RWPE2 (cell line): ENCODE measurements around the gene MGST1.
"Not testable (repeated sequence)": the region's sequence is repeated elsewhere in the genome, so short reads cannot be mapped to it uniquely, and the experiment has no call there.

Source experiments
- ATAC-seq: fragments of 200-7000 bp; cut with Tn5 transposase; 3 replicates; pipeline ENCODE4 v1.9.1; 2021; ENCODE audit warnings: low read depth
- DNase-seq: peaks from one replicate; pipeline ENCODE4 v3.0.0-alpha.2; 2020; ENCODE audit warnings: low spot score
- H3K27ac ChIP-seq: fragments of 450-650 bp; 2 replicates; pipeline ENCODE4 v1.5.1; 2017; ENCODE audit warnings: mild to moderate bottlenecking; ENCODE audit not compliant: poor library complexity, severe bottlenecking
- H3K27me3 ChIP-seq: fragments of 250-450 bp; sonication (Bioruptor Pico); 2 replicates; pipeline ENCODE4 v1.5.1; 2021; ENCODE audit warnings: mild to moderate bottlenecking, moderate library complexity; ENCODE audit not compliant: insufficient read depth, poor library complexity, severe bottlenecking
- H3K36me3 ChIP-seq: fragments of 250-450 bp; sonication (Bioruptor Pico); 2 replicates; pipeline ENCODE4 v1.5.1; 2020; ENCODE audit warnings: low read depth, mild to moderate bottlenecking, moderate library complexity
- H3K4me1 ChIP-seq: fragments of 250-450 bp; sonication (Bioruptor Pico); 2 replicates; pipeline ENCODE4 v1.5.1; 2021; ENCODE audit warnings: mild to moderate bottlenecking, moderate library complexity; ENCODE audit not compliant: insufficient read depth, poor library complexity, severe bottlenecking
- H3K4me3 ChIP-seq: fragments of 250-450 bp; sonication (Bioruptor Pico); 2 replicates; pipeline ENCODE4 v1.5.1; 2021; ENCODE audit warnings: mild to moderate bottlenecking, moderate library complexity; ENCODE audit not compliant: severe bottlenecking
- H3K9me3 ChIP-seq: fragments of 250-450 bp; sonication (Bioruptor Pico); 2 replicates; pipeline ENCODE4 v1.5.1; 2021; ENCODE audit warnings: mild to moderate bottlenecking, moderate library complexity; ENCODE audit not compliant: severe bottlenecking
- CTCF ChIP-seq: fragments of 450-650 bp; IDR thresholded peaks from one replicate; pipeline ENCODE4 v1.5.1; 2017; ENCODE audit warnings: mild to moderate bottlenecking, moderate library complexity; ENCODE audit not compliant: poor library complexity, severe bottlenecking

Gene MGST1

GRCh38 chr12:16370096-16370495 lies 22.7 kb downstream of the MGST1 start:
- Histone ChIP-seq H3K9me3 (no peaks in the 10 kb centered on the region), H3K36me3 (no peaks in the 10 kb centered on the region), H3K4me3 (no peak overlapping the region), H3K27ac (no peak overlapping the region), H3K4me1 (no peaks in the 10 kb centered on the region), H3K27me3 (no peaks in the 10 kb centered on the region)
- DNase-seq, result no peak
- no peak for ATAC-seq
- no peak for TF ChIP-seq CTCF

- not testable (repeated sequence) for ATAC-seq, H3K9me3 ChIP-seq, H3K36me3 ChIP-seq, H3K4me1 ChIP-seq, DNase-seq, H3K27ac ChIP-seq, H3K4me3 ChIP-seq, H3K27me3 ChIP-seq
Observed at GRCh38 chr12:16382652-16383312, 35.3 kb downstream of the MGST1 start.

GRCh38 chr12:16384732-16385131 lies 37.3 kb downstream of the MGST1 start:
- H3K36me3 ChIP-seq, result no peaks in the 10 kb centered on the region
- no peaks in the 10 kb centered on the region for H3K27me3 ChIP-seq
- TF ChIP-seq CTCF, result no peak
- no peak for ATAC-seq
- no peak overlapping the region for H3K4me3 ChIP-seq
- H3K4me1 ChIP-seq, result no peaks in the 10 kb centered on the region
- no peak overlapping the region for H3K27ac ChIP-seq
- H3K9me3 ChIP-seq, result no peaks in the 10 kb centered on the region
- DNase-seq, result no peak

- no peaks in the 10 kb centered on the region for H3K27me3 ChIP-seq
- DNase-seq (no peak), ATAC-seq (no peak; the same call in 2 of the 3 replicates)
- no peak overlapping the region for H3K4me3 ChIP-seq
- H3K36me3 ChIP-seq, result no peaks in the 10 kb centered on the region
- no peaks in the 10 kb centered on the region for H3K4me1 ChIP-seq
- H3K27ac ChIP-seq, result no peak overlapping the region
- H3K9me3 ChIP-seq, result no peaks in the 10 kb centered on the region
- TF ChIP-seq CTCF, result no peak
Observed at GRCh38 chr12:16385782-16386646, 38.6 kb downstream of the MGST1 start.

GRCh38 chr12:16387919-16388318 lies 40.5 kb downstream of the MGST1 start:
- H3K27me3 ChIP-seq, result no peaks in the 10 kb centered on the region
- no peaks in the 10 kb centered on the region for H3K9me3 ChIP-seq
- no peak overlapping the region for H3K4me3 ChIP-seq
- no peak for TF ChIP-seq CTCF
- no peaks in the 10 kb centered on the region for H3K36me3 ChIP-seq
- H3K4me1 ChIP-seq, result no peaks in the 10 kb centered on the region
- H3K27ac ChIP-seq, result no peak overlapping the region
- ATAC-seq (no peak), DNase-seq (no peak)
